IMR-90 (cell line): ENCODE data around the gene MBD3L2B. TPM values are rescaled to one million over a fixed set of nuclear protein-coding genes. Genes with fewer than 3 reads are reported as not detected.

ENCODE experiments used
- ATAC-seq: fragments of 200-7000 bp; cut with Tn5 transposase; 2 replicates; pipeline ENCODE4 v1.9.1; 2020; ENCODE audit warnings: low read depth, mild to moderate bottlenecking, moderate library complexity
- BruUV-seq: library from RNA; stranded (reverse); fragments of 400-500 nt; replicated peaks from 2 replicates; lab custom pipeline; 2021; lab: Mats Ljungman, UMichigan
- CTCF ChIA-PET: fragments of 300-600 bp; formaldehyde crosslinking; extraction: SDS; loops from one replicate; lab custom pipeline; 2021; ENCODE audit warnings: antibody characterized with exemption; lab: Yijun Ruan, JAX
- POLR2A ChIA-PET: fragments of 300-600 bp; sonication (Branson Sonifier 250); formaldehyde crosslinking; loops from one replicate; lab custom pipeline; 2022; ENCODE audit warnings: antibody characterized with exemption; ENCODE audit not compliant: unreplicated experiment; lab: Charles Lee
- DNase-seq: peaks from one replicate; pipeline ENCODE4 v3.0.0; 2013
- H2AFZ ChIP-seq: replicated peaks from 2 replicates; pipeline ENCODE3; 2013; ENCODE audit warnings: low read length, mild to moderate bottlenecking; ENCODE audit not compliant: poor library complexity
- H2AK5ac ChIP-seq: 2 replicates; pipeline ENCODE4 v1.6.1; 2013; ENCODE audit warnings: low read depth, low read length, inconsistent platforms
- H2AK9ac ChIP-seq: replicated peaks from 2 replicates; pipeline ENCODE3; 2013; ENCODE audit warnings: mild to moderate bottlenecking, low read depth, low read length, moderate library complexity; ENCODE audit not compliant: poor library complexity
- H2BK120ac ChIP-seq: 2 replicates; pipeline ENCODE4 v1.6.1; 2013; ENCODE audit warnings: low read depth, low read length, inconsistent platforms
- H2BK15ac ChIP-seq: 3 replicates; pipeline ENCODE4 v1.6.1; 2013; ENCODE audit warnings: low read depth, low read length, inconsistent platforms
- H2BK20ac ChIP-seq: 2 replicates; pipeline ENCODE4 v1.6.1; 2013; ENCODE audit warnings: low read depth, mild to moderate bottlenecking, inconsistent platforms, low read length, moderate library complexity
- H2BK5ac ChIP-seq: 2 replicates; pipeline ENCODE4 v1.6.1; 2013; ENCODE audit warnings: mild to moderate bottlenecking, low read depth, low read length, inconsistent platforms; ENCODE audit not compliant: poor library complexity, severe bottlenecking
- H3K14ac ChIP-seq: replicated peaks from 2 replicates; pipeline ENCODE4 v1.6.1; 2013; ENCODE audit warnings: low read depth, low read length, inconsistent platforms
- H3K18ac ChIP-seq: 2 replicates; pipeline ENCODE4 v1.6.1; 2013; ENCODE audit warnings: low read depth, low read length, control low read depth
- H3K23ac ChIP-seq: 2 replicates; pipeline ENCODE4 v1.6.1; 2013; ENCODE audit warnings: low read depth, low read length, inconsistent platforms
- H3K27ac ChIP-seq: 2 replicates; pipeline ENCODE4 v1.5.1; 2013; ENCODE audit warnings: mild to moderate bottlenecking, control low read depth, low read length; ENCODE audit not compliant: insufficient read depth
- H3K27me3 ChIP-seq: 2 replicates; pipeline ENCODE4 v1.6.1; 2013; ENCODE audit warnings: low read length; ENCODE audit not compliant: control insufficient read depth, insufficient read depth
- H3K36me3 ChIP-seq: 2 replicates; pipeline ENCODE4 v1.6.1; 2013; ENCODE audit warnings: low read length, mixed read lengths; ENCODE audit not compliant: control insufficient read depth, insufficient read depth
- H3K4ac ChIP-seq: 2 replicates; pipeline ENCODE4 v1.6.1; 2013; ENCODE audit warnings: low read depth, low read length, inconsistent platforms
- H3K4me1 ChIP-seq: 2 replicates; pipeline ENCODE4 v1.6.1; 2013; ENCODE audit warnings: low read length, mixed read lengths; ENCODE audit not compliant: control insufficient read depth, insufficient read depth
- H3K4me2 ChIP-seq: 2 replicates; pipeline ENCODE4 v1.6.1; 2013; ENCODE audit warnings: low read depth, mild to moderate bottlenecking, control low read depth, low read length, moderate library complexity
- H3K4me3 ChIP-seq: 2 replicates; pipeline ENCODE4 v1.5.1; 2013; ENCODE audit warnings: low read depth, mild to moderate bottlenecking, control low read depth, low read length, moderate library complexity; ENCODE audit not compliant: insufficient read depth
- H3K56ac ChIP-seq: 2 replicates; pipeline ENCODE4 v1.6.1; 2013; ENCODE audit warnings: low read length, inconsistent platforms; ENCODE audit not compliant: insufficient read depth; ENCODE audit errors: extremely low read depth
- H3K79me1 ChIP-seq, 2 experiments: 2 replicates each; pipeline ENCODE4 v1.6.1; 2013; ENCODE audit warnings: low read length in 2 of 2, inconsistent platforms in 1 of 2, low read depth in 1 of 2
- H3K9ac ChIP-seq: 2 replicates; pipeline ENCODE4 v1.6.1; 2013; ENCODE audit warnings: low read depth, low read length, control low read depth
- H3K9me1 ChIP-seq: 2 replicates; pipeline ENCODE4 v1.6.1; 2013; ENCODE audit warnings: low read length, inconsistent platforms; ENCODE audit not compliant: insufficient read depth
- H3K9me3 ChIP-seq: 2 replicates; pipeline ENCODE4 v1.6.1; 2013; ENCODE audit warnings: low read length; ENCODE audit not compliant: control insufficient read depth, insufficient read depth
- H4K20me1 ChIP-seq: 2 replicates; pipeline ENCODE4 v1.6.1; 2013; ENCODE audit warnings: low read length, inconsistent platforms; ENCODE audit not compliant: insufficient read depth
- H4K5ac ChIP-seq: 2 replicates; pipeline ENCODE4 v1.6.1; 2013; ENCODE audit warnings: mild to moderate bottlenecking, low read depth, low read length, control low read depth
- H4K8ac ChIP-seq, 2 experiments: 2 replicates each; pipeline ENCODE4 v1.6.1; 2013; ENCODE audit warnings: low read depth in 2 of 2, low read length in 2 of 2, control low read depth in 1 of 2, inconsistent platforms in 1 of 2
- H4K91ac ChIP-seq: 2 replicates; pipeline ENCODE4 v1.6.1; 2013; ENCODE audit warnings: low read depth, low read length, inconsistent platforms; ENCODE audit not compliant: insufficient read depth
- BHLHE40 ChIP-seq: fragments of 150-350 bp; IDR thresholded peaks from 2 replicates; pipeline ENCODE4 v1.6.1; 2016; ENCODE audit warnings: mild to moderate bottlenecking, low read depth, low read length
- CEBPB ChIP-seq: IDR thresholded peaks from 2 replicates; pipeline ENCODE4 v1.6.1; 2012; ENCODE audit warnings: low read depth, low read length, improper control_type of control experiment
- FOS ChIP-seq: fragments of 150-350 bp; IDR thresholded peaks from 2 replicates; pipeline ENCODE4 v1.6.1; 2016; ENCODE audit warnings: low read depth, low read length
- MAFK ChIP-seq: IDR thresholded peaks from 2 replicates; pipeline ENCODE4 v1.6.1; 2012; ENCODE audit warnings: low read depth, low read length, improper control_type of control experiment
- MAZ ChIP-seq: IDR thresholded peaks from 2 replicates; pipeline ENCODE4 v1.6.1; 2012; ENCODE audit warnings: low read depth, mild to moderate bottlenecking, low read length, improper control_type of control experiment, moderate library complexity, borderline replicate concordance
- MXI1 ChIP-seq: IDR thresholded peaks from 2 replicates; pipeline ENCODE4 v1.6.1; 2012; ENCODE audit warnings: low read depth, mild to moderate bottlenecking, low read length, moderate library complexity, borderline replicate concordance
- POLR2A ChIP-seq: IDR thresholded peaks from 2 replicates; pipeline ENCODE4 v1.6.1; 2012; ENCODE audit warnings: mild to moderate bottlenecking, low read depth, low read length
- RAD21 ChIP-seq: IDR thresholded peaks from 2 replicates; pipeline ENCODE4 v1.6.1; 2012; ENCODE audit warnings: low read length, improper control_type of control experiment
- RCOR1 ChIP-seq: IDR thresholded peaks from 2 replicates; pipeline ENCODE4 v1.6.1; 2012; ENCODE audit warnings: mild to moderate bottlenecking, low read length, improper control_type of control experiment; ENCODE audit not compliant: insufficient replicate concordance
- SMC3 ChIP-seq: fragments of 150-350 bp; IDR thresholded peaks from 2 replicates; pipeline ENCODE4 v1.6.1; 2016; ENCODE audit warnings: low read depth, mild to moderate bottlenecking, antibody characterized with exemption, low read length, moderate library complexity
- WGBS, 2 experiments: methylation state at CpG; one replicate each; pipeline versions ENCODE4 v1.1.5 to v1.1.7; 2013; ENCODE audit warnings: missing lambda C conversion rate in 2 of 2; ENCODE audit not compliant: insufficient read length in 1 of 2; ENCODE audit errors: extremely low coverage in 2 of 2; 5-methylcytosine and 5-hydroxymethylcytosine counted together
- dilution Hi-C: fragments of 300-500 bp; cut with HindIII; formaldehyde crosslinking; loops from one replicate; pipeline ENCODE4 v1.14.3; 2018; ENCODE audit warnings: low sequenced_read_pairs; ENCODE audit not compliant: unreplicated experiment
- in situ Hi-C: fragments of 300-500 bp; cut with MboI; formaldehyde crosslinking; loops from 3 replicates; pipeline ENCODE4 v1.14.3; 2019; ENCODE audit warnings: low sequenced_read_pairs, inconsistent platforms, mixed read lengths
- intact Hi-C: fragments of 100-400 bp; cut with micrococcal nuclease; formaldehyde crosslinking; loops from 2 replicates; pipeline ENCODE4 v1.10.0; 2022
- polyA plus RNA-seq, 3 experiments: library from polyadenylated mRNA; depleted of rRNA; stranded (reverse); fragments of >200 nt; gene quantifications; 2 replicates each; pipeline ENCODE4 v1.2.3, GENCODE V29; 2012; ENCODE audit warnings: low replicate concordance in 1 of 3
- total RNA-seq: library from RNA; depleted of rRNA; stranded (reverse); fragments of >200 nt; gene quantifications from 2 replicates; pipeline ENCODE4 v1.2.3, GENCODE V29; 2012
- TF ChIP-seq, protein P1 (sequence below): fragments of 150-350 bp; IDR thresholded peaks from 2 replicates; pipeline ENCODE4 v1.6.1; 2016; ENCODE audit warnings: low read depth, mild to moderate bottlenecking, low read length, moderate library complexity, borderline replicate concordance
- TF ChIP-seq, protein P2 (sequence below): fragments of 150-350 bp; IDR thresholded peaks from 2 replicates; pipeline ENCODE4 v1.6.1; 2017; ENCODE audit warnings: mild to moderate bottlenecking, antibody characterized with exemption, low read length, low read depth

Gene MBD3L2B
- total and polyA plus RNA-seq, 2 of the 4 experiments (the other 2 are of a cell fraction) = not detected

DNA sequence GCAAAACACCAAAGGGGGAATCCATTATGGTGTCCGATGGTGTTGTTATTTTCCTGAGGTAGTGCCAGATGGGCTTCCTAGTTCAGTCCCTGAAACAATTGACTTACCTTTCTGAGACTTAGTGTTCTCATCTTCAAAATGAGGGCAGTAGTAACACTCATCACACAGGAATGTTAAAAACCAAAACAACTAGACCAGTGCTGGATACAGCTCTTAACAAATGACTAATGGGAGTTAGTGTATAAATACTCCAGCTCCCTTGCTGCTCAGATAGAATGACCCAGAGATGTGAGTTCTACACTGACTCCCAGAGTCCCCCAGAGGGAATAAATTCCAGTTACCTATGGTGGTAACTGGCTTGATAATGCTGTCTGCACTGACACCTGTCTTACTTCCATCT is 49.9 kb downstream of the MBD3L2B start:
- no CpG with 5 or more reads among the region's 1 CpG for WGBS, 2 experiments
- H3K4me1 ChIP-seq = no peaks in the 10 kb centered on the region
- H3K9me3 ChIP-seq = peaks cover 16% of the 10 kb centered on the region
- H3K4ac ChIP-seq = no peak overlapping the region
- H4K20me1 ChIP-seq = no peaks in the 10 kb centered on the region
- dilution Hi-C loops = no loop called here
- H2AK5ac ChIP-seq = no peak overlapping the region
- no peak overlapping the region for H2BK120ac ChIP-seq
- H2AK9ac ChIP-seq = no peak overlapping the region
- H2BK5ac ChIP-seq = no peak overlapping the region
- H3K4me2 ChIP-seq = no peak overlapping the region
- POLR2A ChIA-PET = no interaction called here
- BruUV-seq = no TSS peak
- ATAC-seq (no peak), DNase-seq (no peak)
- no peaks in the 10 kb centered on the region for H3K36me3 ChIP-seq
- in situ Hi-C loops = no loop called here
- no peak for TF ChIP-seq MAZ
- no peak for TF ChIP-seq MXI1
- TF ChIP-seq, protein P1, sequence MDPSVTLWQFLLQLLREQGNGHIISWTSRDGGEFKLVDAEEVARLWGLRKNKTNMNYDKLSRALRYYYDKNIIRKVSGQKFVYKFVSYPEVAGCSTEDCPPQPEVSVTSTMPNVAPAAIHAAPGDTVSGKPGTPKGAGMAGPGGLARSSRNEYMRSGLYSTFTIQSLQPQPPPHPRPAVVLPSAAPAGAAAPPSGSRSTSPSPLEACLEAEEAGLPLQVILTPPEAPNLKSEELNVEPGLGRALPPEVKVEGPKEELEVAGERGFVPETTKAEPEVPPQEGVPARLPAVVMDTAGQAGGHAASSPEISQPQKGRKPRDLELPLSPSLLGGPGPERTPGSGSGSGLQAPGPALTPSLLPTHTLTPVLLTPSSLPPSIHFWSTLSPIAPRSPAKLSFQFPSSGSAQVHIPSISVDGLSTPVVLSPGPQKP = no peak
- TF ChIP-seq, protein P2, sequence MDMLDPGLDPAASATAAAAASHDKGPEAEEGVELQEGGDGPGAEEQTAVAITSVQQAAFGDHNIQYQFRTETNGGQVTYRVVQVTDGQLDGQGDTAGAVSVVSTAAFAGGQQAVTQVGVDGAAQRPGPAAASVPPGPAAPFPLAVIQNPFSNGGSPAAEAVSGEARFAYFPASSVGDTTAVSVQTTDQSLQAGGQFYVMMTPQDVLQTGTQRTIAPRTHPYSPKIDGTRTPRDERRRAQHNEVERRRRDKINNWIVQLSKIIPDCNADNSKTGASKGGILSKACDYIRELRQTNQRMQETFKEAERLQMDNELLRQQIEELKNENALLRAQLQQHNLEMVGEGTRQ = no peak
- no peak for TF ChIP-seq RCOR1
- no peak for TF ChIP-seq RAD21
- TF ChIP-seq POLR2A = no peak
- no peak for TF ChIP-seq BHLHE40
- no peak for TF ChIP-seq CEBPB
- no peak for TF ChIP-seq FOS
- no peak for TF ChIP-seq SMC3
- TF ChIP-seq MAFK = no peak
- H2BK20ac ChIP-seq = no peak overlapping the region
- no peak overlapping the region for H3K9ac ChIP-seq
- H3K18ac ChIP-seq = no peak overlapping the region
- H4K8ac ChIP-seq = no peak overlapping the region
- no peak overlapping the region for H4K91ac ChIP-seq
- no peak overlapping the region for H3K27ac ChIP-seq
- intact Hi-C loops = no loop called here
- no peak overlapping the region for H3K4me3 ChIP-seq
- no peak overlapping the region for H2AFZ ChIP-seq
- no peak overlapping the region for H4K5ac ChIP-seq
- H3K14ac ChIP-seq = no peak overlapping the region
- H3K9me1 ChIP-seq = no peaks in the 10 kb centered on the region
- CTCF ChIA-PET = no interaction called here
- no peak overlapping the region for H2BK15ac ChIP-seq
- no peaks in the 10 kb centered on the region for H3K79me1 ChIP-seq
- no peaks in the 10 kb centered on the region for H3K27me3 ChIP-seq
- H3K56ac ChIP-seq = no peak overlapping the region
- no peak overlapping the region for H3K23ac ChIP-seq
